Measurements from ENCODE around the gene PARG.
"Not testable (repeated sequence)": the region's sequence is repeated elsewhere in the genome, so short reads cannot be mapped to it uniquely, and the experiment has no call there.

The PARG gene

DNA sequence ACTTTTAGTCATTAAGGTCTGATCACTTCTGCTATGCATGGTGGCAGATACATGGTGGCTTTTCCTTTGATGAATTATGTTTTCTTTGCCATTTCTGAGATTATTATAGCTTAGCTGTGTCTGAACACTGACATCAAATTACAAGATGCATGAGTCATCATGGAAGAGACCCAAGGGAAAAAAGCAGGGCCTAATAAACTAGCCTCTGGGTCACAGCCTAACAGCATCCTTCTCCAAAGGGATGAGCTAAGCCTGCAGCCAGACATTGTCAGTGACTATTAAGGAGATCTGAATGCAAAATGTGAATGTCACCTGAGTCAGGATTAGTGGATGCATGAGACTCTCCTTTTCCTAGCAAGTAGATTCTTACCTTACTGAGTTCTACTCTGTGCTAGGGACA, 160.6 kb downstream of the PARG start:
- TF ChIP-seq, protein P1, sequence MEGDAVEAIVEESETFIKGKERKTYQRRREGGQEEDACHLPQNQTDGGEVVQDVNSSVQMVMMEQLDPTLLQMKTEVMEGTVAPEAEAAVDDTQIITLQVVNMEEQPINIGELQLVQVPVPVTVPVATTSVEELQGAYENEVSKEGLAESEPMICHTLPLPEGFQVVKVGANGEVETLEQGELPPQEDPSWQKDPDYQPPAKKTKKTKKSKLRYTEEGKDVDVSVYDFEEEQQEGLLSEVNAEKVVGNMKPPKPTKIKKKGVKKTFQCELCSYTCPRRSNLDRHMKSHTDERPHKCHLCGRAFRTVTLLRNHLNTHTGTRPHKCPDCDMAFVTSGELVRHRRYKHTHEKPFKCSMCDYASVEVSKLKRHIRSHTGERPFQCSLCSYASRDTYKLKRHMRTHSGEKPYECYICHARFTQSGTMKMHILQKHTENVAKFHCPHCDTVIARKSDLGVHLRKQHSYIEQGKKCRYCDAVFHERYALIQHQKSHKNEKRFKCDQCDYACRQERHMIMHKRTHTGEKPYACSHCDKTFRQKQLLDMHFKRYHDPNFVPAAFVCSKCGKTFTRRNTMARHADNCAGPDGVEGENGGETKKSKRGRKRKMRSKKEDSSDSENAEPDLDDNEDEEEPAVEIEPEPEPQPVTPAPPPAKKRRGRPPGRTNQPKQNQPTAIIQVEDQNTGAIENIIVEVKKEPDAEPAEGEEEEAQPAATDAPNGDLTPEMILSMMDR (conservative IDR thresholded peaks at IDR 0.05; ENCODE audit: low read depth), result no peak
- CTCF ChIA-PET, result interaction anchor here (1.1 kb wide), 1 partner anchor 188 kb away, joined by 3 read pairs; no protein-coding TSS in a partner anchor
- no peak for DNase-seq (ENCODE audit: low spot score)

DNA sequence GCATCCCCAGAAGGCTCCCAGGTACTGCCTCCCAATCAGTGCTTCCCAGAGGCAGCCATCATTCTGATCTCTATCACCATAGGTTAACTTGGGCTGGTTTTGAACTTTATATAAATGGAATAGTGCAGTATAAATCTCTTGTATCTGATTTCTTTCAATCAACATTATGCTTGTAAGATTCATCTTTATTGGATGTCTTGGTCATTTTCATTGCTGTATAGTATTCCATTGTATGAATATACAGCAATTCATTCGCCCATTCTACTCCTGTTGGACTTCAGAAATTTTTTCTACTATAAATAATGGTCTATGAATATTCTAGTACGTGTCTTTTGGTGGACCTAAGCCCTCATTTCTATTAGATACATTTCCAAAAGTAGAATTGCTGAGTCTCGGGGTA, 163.6 kb downstream of the PARG start:
- TF ChIP-seq, protein P1 (conservative IDR thresholded peaks at IDR 0.05; ENCODE audit: low read depth), result no peak
- ChIA-PET POLR2A (ENCODE audit: low non-redundant PET) (no interaction called here), CTCF (no interaction called here)
- no peak overlapping the region for H3K27ac ChIP-seq
- DNase-seq (ENCODE audit: low spot score), result no peak

More for the DNA sequence above, 160.6 kb downstream of the PARG start:
- POLR2A ChIA-PET (ENCODE audit: low non-redundant PET), result no interaction called here
- no peak overlapping the region for H3K27ac ChIP-seq

DNA sequence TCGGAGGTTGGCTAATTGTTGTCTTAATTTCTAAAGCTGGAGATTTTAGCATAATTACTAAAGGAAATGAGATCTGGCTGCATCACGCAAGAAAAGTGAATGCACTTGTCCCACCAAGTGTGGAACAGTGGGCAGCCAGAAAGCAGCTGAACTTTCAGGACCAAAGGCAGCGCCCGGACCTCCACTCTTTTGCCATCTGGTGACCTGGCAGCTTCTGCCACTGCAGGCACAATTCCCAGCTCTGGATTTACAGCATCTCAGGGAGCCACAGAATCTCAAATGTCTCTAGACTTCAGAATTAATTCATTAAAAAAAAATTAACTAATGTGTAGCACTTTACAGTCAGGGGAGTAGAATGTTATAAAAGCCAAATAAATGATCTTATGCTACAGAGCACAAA, 165.0 kb downstream of the PARG start:
- no peak overlapping the region for H3K27ac ChIP-seq
- CTCF ChIA-PET, result interaction anchor here (0.6 kb wide), 1 partner anchor 12 kb away, joined by 5 read pairs; no protein-coding TSS in a partner anchor
- no peak for DNase-seq (ENCODE audit: low spot score)
- TF ChIP-seq, protein P1 (conservative IDR thresholded peaks at IDR 0.05; ENCODE audit: low read depth), result no peak
- POLR2A ChIA-PET (ENCODE audit: low non-redundant PET), result no interaction called here

DNA sequence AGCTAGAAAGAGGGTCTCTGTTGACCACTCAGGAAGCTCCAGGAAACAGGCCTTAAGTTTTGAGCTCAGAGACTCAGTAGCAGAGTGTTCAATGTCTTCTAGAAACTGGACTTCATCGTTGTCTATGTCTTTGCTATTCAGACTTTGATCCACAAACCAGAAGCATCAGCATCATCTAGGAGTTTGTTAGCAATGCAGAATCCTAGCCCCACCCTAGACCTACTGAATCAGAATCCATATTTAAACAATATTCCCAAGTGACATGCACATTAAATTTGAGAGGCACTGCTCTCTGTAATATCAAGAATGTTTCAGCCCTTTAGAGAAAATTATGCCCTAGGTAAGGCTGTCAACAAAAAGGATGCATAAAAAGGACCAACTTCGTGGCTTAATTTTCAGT, 166.8 kb downstream of the PARG start:
- no peak for DNase-seq (ENCODE audit: low spot score)
- ChIA-PET CTCF (no interaction called here), POLR2A (ENCODE audit: low non-redundant PET) (no interaction called here)
- TF ChIP-seq, protein P1 (conservative IDR thresholded peaks at IDR 0.05; ENCODE audit: low read depth), result no peak
- no peak overlapping the region for H3K27ac ChIP-seq

DNA sequence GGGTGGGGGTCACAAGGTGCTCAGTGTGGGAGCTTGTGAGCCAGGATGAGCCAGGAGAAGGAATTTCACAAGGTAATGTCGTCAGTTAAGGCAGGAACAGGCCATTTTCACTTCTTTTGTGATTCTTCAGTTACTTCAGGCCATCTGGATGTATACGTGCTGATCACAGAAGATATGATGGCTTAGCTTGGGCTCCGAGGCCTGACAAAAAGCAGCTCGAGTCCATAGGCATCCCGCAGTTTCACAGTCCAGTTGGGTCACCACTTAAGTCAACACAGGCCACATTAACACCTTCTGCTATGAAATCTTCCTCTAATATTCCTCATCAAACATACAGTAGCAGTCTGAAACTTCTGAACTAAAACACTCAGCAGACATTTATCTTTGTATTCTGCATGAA, 168.9 kb downstream of the PARG start:
- H3K27ac ChIP-seq; CTCF ChIA-PET; DNase-seq (ENCODE audit: low spot score); POLR2A ChIA-PET (ENCODE audit: low non-redundant PET): not testable (repeated sequence)

DNA sequence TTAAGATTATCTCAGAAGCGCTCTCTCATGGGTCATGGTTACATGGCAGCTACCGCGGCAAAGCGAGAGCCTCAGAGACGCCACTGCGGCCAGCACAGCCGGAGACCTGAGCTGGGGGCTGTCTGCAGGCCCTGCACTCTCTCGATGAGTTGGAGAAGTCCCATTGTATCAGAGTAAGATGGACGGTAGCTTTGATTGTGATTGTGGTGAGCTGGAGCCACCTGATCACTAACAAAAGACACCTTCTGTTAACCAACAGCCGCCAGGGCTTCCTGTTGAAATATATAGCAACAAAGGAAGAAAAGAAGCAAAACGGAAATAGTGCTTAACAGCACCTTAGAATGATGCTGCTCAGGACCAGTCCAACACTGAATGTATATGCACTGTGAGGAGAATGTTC, 170.8 kb downstream of the PARG start:
- H3K27ac ChIP-seq; CTCF ChIA-PET; POLR2A ChIA-PET (ENCODE audit: low non-redundant PET); DNase-seq (ENCODE audit: low spot score): not testable (repeated sequence)

DNA sequence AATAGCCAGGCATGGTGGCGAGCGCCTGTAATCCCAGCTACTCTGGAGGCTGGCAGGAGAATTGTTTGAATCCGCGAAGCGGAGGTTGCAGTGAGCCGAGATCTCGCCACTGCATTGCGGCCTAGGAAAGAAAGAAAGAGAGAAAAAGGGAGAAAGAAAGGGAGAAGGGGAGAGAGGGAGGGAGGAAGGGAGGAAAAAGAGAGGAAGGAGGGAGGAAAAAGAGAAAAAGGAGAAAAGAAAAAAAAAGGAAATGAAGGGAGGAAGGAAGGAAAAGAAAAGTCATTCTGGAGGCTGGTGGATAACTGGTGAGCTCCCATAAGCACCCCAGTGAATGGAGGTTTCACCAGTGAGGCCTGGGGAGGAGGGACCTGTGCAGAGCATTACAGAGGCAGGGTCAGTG, 172.1 kb downstream of the PARG start:
- TF ChIP-seq, protein P1 (conservative IDR thresholded peaks at IDR 0.05; ENCODE audit: low read depth), result no peak
- CTCF ChIA-PET, result no interaction called here
- no peak overlapping the region for H3K27ac ChIP-seq
- DNase-seq (ENCODE audit: low spot score), result no peak
- POLR2A ChIA-PET (ENCODE audit: low non-redundant PET), result no interaction called here

DNA sequence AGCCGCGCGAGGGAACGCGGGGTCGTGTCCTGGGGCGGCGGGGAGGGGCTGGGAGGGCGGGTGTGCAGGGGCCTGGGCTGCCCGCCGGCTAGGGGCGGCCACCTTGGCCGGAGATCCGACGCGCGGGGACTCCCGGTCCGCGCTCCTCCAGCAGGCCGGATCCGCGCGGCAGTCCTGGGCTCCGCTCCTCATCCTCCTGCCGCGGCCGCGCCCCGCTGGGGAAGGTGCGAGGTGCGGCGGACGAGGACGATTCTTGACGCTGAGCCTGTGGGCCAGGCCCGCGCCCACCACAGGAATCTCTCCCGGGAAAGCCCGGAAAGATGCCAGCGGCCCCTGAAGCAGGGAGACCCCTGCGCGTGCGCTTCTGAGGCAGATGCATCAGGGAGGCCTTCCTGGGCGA, 173.1 kb downstream of the PARG start:
- DNase-seq (ENCODE audit: low spot score), result no peak
- ChIA-PET POLR2A (ENCODE audit: low non-redundant PET) (no interaction called here), CTCF (no interaction called here)
- TF ChIP-seq, protein P1 (conservative IDR thresholded peaks at IDR 0.05; ENCODE audit: low read depth), result no peak
- H3K27ac ChIP-seq, result no peak overlapping the region

All from RWPE1 (cell line).